HG03066 (cell line): ENCODE measurements around the gene CLCNKB.
"Not testable (repeated sequence)": the region's sequence is repeated elsewhere in the genome, so short reads cannot be mapped to it uniquely, and the experiment has no call there.

Experiments used
- ATAC-seq: cut with Tn5 transposase; IDR thresholded peaks from one replicate; pipeline ENCODE4 v1.9.1; 2021; ENCODE audit warnings: low read depth; ENCODE audit not compliant: unreplicated experiment

CLCNKB gene

DNA sequence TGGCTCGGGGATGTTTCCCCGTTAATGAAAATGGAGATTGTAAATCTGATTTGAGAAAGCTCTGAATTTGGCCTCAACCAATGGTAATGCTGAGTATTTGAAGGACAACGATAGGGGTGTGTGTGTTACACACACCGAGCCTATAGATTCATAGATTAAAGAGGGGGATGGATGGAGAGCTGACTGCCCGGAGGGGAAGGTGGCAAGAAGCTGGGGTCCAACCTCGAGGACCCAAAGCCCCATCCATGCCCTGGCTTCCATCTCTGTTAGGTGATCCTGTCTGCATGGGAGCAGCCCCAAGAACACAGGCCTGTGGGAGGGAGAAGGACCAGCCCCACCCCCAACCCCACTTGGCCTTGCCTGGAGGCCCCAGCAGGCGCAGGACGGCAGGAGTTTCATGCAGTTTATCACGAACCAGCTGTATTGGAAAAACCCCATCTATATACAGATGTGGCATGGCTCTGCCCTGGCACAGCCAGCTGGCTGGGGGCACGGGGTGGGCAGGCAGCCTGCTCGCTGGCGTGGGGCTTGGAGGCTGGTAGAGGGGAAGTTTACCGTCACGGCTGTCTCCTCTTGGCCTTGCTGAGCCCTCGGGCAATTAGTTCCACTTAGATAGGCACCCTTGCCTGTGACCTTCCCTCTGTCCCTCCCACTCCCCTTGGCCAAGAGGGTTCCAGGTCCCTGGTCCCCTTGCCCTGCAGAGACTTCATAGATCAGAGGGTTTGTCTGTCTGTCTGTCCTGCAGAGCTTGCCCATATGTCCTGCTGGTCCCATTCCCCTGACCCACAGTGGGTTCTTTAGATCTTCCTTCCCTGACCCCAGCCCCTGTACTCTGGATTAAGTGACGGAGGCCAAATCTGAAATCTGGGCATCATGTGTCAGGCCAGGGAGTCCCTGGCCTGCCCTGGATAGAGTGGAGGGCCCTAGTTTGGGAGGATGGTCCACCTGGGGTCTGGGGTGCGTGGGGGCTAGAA is 28.8 kb upstream of the CLCNKB start:
- no peak for ATAC-seq

DNA sequence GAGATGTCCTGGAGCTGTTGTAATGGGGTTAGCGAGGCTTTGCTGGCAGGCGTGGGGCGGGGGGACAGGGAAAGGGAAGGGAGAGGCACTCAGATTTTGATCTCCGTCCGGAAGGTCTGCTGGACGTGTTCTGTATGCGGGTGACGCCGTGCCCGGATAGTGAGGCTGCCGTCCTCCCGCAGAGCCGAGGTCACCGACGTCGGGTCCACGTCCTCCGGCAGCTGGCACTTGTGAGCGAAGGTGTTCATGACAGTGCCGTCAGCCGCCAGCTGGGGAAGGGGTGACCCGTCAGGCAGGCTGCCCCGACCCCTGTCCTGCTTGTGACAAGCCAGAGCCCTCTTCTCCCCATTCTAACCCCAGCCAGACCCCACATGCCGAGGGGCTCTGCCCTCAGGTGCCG is 28.1 kb upstream of the CLCNKB start:
- ATAC-seq = no peak

DNA sequence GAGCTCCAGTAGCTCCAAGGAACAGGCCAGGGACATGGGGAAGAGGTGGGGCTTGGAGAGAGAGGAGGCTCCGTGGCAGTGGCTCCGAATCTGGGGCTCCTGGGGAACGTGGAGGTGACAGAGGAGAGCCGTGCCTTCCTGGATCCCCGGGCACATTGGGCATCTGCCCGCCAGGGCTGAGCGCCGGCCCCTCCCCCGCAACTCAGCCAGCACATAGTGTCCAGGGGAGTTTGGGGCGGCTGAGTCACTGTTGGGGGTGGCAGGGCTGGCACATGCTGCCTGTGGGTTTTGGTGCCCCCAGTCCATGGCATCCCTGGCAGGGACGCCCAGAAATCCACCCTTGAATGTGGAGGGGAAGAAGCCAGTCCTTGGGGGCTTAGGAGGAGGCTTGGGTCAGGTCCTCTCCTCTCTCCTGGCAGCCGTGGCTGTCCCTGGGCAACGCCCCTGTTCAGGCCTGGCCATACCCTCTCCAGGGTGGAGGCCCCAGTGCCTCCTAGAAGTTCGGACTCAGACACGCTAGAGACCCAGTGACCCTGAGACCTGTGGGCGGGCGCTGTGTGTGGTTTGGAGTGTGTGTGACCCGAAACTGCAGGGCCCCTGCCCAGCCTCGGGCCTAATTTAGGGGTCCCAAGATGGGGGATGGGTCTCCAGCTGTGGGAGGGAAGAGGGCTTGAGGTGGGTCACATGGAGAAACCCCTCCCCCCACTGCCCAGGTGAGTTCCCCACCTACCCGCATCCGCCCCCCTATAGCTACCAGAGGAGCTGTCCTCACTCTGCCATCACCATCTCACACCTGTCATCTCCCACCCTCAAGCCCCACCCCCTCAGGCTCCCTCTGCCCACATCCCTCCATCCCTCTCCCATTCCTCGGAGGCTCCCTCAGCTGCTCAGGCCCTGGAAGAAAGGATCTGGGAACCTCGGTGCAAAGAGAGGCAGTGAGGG is 27.4 kb upstream of the CLCNKB start:
- no peak for ATAC-seq

DNA sequence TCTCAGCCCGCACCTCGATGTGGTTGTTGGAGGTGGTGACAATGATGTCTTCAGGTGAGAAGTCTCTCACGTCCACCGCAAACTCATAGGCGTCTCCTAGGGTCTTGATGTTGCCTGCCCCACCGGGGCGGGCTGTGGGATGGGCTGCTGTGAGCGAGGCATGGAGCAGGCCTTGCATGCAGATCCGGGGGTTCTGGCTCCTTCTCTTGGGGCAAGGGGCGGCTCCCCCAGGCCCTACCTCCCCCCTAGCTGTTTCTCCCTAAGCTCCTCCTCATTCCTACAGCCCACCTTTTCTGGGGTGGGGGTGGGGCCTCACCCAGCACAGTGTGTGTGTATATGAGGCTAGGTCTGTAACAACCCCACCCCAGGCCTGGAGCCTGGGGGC is 26.5 kb upstream of the CLCNKB start:
- ATAC-seq = no peak

DNA sequence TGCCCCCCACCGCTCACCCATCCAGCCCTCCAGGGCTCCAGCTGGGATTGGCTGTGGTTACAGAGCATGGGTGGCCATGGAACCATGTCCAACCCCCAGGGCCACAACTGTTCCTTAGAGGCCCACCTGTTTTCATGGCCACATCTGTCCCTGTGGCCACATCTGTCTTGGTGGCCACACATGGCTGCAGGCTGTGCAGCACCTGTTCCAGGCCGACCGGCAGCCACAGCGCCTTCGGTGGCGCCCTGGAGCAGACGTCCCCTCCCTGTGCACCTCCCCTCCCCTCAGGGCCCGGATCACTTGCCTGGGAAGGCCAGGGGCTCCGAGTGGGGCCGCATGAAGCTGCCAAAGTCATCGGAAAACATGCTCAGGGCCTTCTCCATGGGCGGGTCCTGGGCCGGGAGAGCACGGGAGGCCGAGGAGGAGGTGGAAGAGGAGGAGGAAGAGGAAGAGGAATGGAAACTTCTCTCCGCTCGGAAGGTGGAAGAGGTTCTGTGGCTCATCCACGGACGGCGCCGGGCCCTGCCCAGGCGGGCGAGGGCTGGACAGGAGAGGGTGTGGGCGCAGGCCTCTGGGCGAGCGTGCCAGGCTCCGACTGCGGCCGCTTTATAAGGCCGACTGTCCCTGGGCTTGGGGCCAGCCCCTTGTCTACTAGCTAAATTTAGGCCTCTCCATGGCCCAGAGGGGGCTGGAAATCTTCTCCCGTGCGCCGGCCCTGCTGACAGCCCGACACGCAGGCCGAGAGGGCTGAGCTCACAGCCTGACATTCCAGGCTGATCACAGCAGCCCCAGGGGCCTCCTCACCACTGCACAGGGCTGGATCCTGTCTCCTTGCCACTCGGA is 25.9 kb upstream of the CLCNKB start, which contains the start of gene HSPB7:
TSS of gene HSPB7 (minus strand) at position 583 of the 843 bp plus-strand sequence. CDS start at position 503, 80 bp downstream.
- no peak for ATAC-seq

DNA sequence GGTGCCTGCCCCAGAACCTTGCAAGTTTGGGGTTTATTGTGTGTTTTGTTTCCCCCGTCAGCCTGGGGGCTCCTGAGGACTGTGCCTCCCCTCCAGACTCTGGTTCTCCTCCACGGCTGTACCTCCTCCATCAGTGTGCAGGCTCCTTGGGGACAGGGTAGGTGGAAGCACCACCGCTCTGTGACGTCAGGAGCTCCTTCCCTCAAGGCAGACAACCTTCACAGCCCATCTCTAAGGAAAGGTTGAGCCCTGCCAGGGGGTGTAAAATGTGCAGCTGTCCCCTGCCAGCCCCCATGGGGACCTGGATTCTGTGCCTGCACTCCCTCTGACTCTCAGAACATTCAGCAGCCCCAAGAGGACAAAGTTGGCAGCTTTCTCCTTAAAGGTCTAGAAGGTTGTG is 25.3 kb upstream of the CLCNKB start:
- no peak for ATAC-seq

DNA sequence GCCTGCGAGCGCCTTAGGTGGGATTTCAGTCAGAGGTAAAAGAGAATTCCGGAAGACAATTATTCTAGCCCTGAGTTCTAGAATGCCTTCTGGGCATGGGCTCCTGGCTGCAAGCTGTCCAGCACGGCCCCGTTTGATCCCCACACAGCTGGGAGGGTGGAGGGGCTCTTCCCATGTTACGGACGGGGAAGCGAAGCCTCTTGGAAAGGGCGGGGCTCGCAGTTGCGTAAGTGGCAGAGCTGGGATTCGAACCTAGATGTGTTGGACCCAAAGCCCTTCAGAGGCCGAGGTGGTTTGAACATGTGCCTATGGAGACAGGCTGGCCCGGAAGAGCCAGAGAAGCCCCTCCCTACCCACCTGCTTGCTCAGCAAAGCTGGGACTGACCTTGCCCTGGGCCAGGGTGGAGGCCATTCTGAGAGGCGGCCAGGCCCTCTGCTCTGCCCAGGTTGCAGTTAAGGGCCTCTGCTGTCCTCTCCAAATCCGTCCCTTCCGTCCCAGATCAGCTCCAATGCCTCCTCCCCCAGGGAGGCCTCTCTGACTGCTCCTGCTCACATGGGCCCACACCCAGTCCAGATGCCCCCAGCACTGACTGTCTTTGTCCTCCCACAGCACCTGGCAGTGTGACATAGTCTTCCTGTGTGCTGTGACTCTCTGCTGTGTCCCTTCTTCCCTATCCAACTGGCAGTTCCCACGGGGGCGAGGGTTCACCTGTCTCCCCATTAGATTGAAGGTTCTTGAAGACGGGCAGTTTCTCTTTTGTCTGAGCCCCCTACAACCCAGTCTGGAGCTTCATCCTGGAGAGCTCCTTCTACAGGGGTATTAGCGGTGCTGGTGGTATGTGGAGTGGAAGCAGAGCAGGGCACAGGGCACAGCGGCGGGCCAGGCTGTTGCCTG is 24.6 kb upstream of the CLCNKB start:
- ATAC-seq = no peak

DNA sequence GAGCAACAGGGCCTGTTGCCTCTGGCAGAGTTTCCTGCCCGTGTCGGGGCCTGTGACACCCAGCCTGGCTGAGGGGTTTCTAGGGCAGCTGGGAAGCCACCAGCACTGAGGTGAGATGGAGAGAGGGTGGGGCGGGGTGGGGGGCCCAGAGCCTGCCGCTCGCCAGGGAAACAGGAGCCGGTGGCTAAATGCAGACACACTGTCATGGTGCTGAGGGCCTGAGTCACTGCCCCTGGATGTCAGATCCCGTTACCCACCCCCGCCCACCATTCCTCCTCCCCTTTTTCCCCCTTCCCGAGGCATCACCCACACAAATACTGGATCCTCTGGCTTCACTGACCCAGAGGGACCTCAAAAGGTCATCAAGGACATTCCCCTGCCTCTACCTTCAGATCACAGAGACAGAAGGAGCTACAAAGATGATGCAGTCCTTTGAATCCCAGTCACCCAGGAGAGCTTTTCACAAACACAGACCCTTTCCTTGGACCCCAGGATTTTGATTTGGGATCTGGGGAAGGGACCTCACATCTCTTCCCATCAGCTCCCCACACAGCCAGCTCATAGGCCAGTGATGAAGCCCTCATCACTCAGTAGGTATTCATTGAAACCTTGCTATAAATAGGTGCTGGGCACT is 23.8 kb upstream of the CLCNKB start:
- ATAC-seq = no peak

DNA sequence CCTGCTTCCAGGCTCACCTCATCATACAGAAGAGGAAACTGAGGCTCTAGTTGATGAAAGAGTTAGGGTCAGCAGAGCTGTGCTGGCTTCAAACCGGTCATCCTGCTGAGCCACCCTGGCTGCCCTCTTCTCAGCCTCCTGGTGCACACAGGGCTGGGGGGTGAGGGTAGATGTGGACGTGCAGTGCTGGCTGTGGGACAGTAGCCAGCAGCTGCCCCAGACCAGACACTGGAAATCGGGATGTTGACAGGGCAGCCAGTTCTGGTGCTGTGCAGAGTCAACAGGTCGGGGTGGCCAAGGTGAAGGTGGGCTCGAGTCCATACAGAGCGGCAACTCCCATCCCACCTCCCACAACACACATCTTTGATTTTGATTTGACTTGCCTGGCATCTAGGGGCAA is 23.3 kb upstream of the CLCNKB start:
- ATAC-seq = no peak

DNA sequence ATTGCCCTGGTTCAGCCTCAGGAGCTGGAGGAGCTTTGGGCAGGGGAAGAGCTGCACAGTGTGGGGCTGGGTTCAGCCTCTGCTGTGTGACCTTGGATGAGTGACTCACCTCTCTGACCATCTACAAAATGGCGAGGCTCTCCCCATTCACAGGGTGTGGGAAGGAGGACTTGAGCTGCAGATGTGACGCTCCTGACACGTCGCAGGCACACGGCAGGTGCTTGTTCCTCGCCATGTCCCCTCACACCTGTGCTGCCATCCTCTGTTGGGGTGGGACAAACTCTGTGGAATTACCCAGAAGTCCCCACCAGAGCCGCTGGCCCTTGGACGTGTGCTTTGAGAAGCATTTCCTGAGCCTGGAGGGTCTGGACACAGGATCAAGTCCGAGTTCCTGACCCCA is 22.7 kb upstream of the CLCNKB start:
- not testable (repeated sequence) for ATAC-seq

DNA sequence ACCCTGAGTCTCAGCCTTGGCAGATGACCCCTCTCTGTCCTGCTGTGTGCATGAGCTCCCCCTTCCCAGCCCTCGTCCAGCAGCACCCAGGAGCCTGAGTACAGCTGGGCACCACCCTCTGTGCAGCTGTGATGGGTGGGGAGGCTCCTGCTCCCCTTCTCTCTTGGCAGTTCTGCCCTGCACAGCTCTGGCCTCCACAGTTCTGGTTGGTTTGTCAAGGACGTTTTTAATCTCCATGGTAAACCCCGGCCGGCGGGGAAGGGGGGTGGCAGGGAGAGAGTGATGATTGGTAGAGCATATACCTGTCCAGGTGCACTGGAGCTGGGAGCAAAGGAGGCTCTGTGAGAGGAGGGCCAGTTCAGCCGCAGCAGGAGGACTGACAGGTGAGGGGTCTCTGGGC is 21.9 kb upstream of the CLCNKB start, which contains the start of gene CLCNKA:
TSS of gene CLCNKA (plus strand) at position 356 of the 400 bp plus-strand sequence. CDS start 584 bp downstream, outside the sequence.
- ATAC-seq = no peak

DNA sequence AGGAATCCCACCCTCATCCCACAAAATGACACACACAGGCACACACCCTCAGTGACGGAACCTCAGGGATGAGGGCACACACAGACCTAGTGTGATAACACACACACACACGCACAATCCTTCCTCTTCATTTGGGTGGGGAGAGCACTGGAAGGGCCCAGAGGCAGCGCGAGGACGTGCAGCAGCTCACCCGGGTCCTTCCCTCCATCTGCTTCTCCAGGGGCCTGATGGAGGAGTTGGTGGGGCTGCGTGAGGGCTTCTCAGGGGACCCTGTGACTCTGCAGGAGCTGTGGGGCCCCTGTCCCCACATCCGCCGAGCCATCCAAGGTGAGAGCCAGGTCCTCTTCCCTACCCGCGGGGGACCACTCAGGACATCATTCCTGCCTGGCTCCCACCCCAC is 21.2 kb upstream of the CLCNKB start:
- no peak for ATAC-seq

DNA sequence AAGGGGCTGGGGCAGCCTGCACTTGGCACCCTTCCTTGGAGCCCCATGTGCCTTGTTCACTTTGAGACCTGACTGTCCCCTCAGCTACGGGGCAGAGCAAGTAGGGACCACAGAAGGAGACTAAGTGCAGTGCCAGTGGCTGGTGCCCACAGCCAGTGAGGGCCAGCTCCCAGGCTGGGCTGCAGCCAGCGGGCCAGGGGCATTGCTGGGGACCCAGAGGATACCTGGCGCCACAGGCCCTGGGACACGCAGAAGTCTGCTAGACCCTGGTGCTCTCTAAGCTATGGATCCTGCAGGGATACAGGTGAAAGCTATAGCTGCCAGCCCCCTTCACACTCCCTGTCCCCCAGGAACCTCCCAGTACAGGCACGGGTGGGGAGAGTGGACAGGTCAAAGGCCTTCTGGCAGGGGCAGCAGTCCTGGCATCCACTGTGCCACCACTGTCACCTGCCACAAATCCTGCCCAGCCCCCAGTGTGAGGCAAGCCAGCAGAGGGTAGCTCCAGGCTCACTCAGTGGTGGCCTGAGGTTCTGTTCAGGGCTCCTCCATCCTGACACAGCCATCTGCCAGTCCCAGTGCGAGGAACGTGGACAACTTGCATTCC is 20.4 kb upstream of the CLCNKB start:
- no peak for ATAC-seq

DNA sequence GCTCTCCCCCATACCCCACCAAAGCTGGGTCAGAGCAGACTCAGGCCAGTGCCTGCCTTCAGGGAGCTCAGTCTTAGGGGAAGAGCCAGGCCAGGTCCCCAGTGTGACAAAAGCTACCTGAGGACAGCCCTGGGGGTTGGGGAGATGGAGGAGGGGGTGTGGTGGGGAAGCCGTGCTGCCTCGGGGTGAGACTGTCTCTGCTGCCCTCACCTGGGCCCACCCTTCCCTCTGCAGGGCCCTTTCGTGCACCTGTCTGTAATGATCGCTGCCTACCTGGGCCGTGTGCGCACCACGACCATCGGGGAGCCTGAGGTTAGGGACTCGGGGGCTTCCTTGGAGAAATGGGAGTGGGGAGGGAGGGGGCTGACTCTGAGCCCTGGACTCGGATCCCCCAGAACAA is 17.3 kb upstream of the CLCNKB start:
- not testable (repeated sequence) for ATAC-seq

DNA sequence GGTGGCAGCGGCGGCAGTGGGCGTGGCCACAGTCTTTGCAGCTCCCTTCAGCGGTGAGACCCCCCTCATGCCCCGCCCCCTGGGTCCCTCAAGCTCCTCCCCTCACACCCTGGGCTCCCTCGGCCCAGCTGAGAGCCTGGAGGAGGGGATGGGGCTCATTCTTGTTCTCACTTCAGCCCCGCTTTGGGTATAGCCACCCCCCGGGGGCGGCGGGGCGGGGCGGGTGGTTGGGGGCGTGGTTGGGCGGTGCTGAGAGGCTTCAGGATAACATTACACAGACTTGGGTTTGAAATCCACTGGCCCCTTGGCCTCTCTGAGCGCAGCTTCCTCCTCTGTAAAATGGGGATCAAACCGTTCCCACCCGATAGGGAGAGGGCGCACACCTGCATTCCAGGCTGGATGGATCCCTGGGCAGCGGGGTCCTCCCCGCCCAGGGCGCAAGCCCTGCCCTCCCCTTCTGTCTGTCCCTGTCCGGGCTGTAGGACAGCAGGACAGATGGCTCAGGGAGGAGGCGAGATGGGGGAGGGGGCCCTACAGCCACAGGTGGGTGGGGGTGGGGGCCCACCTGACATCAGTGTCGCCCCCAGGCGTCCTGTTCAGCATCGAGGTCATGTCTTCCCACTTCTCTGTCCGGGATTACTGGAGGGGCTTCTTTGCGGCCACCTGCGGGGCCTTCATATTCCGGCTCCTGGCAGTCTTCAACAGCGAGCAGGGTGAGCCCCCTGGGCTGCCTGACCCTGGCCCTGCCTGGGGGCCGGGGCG is 16.7 kb upstream of the CLCNKB start:
- ATAC-seq = no peak

DNA sequence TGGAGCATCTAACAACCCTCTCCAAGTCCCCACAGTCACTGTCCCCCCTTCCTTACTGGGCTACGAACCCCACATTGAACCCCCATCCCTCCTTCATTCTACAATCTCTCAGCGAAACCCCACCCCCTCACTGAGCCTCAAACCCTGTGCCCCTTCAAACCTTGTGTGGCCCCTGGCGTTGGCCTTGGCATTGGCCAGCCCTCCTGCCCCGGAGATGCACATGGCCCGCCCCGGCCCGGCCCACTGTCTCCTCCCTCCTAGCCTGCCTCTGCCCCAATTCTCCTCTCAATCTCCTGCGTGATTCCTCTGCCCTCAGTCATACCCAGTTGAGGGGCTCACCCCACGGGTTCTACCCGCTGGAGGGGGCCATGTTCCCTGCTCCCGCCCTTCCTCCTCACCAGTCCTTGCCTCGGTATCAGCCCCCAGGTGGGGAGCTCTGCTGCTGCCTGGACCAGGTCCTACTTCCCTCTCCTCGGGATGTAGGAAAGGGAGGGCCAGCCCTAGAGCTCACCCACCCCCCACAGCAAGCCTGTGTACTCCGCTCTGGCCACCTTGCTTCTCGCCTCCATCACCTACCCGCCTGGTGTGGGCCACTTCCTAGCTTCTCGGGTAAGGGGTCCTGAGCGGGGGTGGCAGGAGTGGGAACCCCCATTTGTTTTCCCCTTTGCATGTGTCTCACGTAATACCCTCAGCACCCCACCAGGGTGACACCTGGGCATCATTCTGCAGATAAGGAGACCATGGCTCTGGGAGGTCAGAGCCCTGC is 15.2 kb upstream of the CLCNKB start:
- no peak for ATAC-seq

DNA sequence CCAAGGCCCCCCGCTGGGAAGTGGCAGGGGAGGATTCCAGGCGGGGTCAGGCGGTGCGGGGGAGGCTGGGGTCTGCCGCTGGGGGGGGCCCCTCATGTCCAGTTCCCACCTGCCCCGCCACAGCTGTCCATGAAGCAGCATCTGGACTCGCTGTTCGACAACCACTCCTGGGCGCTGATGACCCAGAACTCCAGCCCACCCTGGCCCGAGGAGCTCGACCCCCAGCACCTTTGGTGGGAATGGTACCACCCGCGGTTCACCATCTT is 14.6 kb upstream of the CLCNKB start:
- ATAC-seq = not testable (repeated sequence)
